Measurements from ENCODE around the gene USH1G.

DNA sequence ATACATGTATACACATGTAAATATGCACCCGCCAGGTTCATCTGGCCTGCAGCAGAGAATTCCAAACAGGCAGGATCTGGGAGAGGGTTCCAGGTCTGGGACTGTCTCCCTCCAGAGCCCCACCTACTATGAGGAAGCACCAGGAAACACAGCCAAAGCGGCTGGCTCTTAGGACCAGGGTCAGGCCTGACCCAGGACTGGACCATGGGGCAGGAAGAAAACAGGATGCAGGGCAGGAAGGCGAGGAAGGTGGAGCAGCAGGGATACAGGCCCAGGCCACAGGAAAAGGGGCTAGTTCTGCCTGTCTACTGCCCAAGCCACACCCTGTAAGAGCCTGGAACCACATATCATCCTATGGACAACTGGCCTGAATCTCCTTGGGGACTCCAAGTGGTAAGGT is 47.3 kb upstream of the USH1G start:
- TF ChIP-seq CTCF (IDR thresholded peaks at IDR 0.05), result no peak
- TF ChIP-seq POLR2AphosphoS5 (IDR thresholded peaks at IDR 0.05), result no peak
